ENCODE results near the gene ITPKC. TPM values are rescaled to one million over a fixed set of nuclear protein-coding genes. Genes with fewer than 3 reads are reported as not detected.

ITPKC gene
- total RNA-seq, 4 donors from 2014 or later = 34.5 to 43.9 (median 38.9) TPM

DNA sequence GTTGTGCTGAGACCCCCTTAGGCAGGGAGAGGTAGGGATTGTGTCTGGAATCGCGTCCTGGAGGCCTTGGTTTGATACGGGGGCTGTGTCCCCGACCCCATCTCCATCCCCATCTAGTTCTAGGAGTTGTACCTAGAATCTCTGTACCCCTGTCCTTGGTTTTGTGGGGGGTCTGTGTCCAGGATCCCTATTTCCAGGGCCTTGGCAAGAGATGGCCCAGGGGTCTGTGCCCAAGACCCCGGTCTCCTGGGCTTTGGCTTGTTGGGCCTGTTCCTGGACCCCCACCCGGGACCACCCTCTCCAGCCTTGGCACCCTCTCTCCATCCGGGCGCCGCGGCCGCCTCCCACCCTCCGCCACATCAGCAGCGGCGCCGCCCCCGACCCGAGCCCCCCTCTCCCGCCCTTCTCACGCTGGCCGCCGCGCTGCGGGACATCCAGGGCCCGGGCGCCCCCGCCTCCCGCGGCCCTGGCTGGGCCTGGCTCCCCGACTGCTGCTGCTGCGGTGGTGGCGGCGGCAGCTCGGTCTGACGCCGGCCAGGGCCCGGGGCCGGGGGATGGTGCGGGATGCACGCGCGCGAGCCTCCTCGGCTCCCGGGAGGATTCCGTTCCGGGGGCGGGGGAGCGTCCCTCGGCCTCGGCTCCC, 26.7 kb upstream of the ITPKC start, which contains the start of gene NUMBL:
NUMBL (minus strand) TSS at position 602 of the 643 bp plus-strand sequence; CDS start at position 434, 168 bp downstream.
- Histone ChIP-seq H3K27ac (peak within 1 kb of the TSS; percentile 76 to 85 (median 80)), H3K27me3 (no peaks in the 10 kb centered on the region), H3K36me3 (peaks cover 0 to 17% (median 0%) of the 10 kb centered on the region in 3 donors), H3K9me3 (no peaks in the 10 kb centered on the region), H3K4me1 (peaks cover 0 to 19% (median 11%) of the 10 kb centered on the region in 4 donors), H3K4me3 (peak within 1 kb of the TSS; percentile 58 to 71 (median 60))
- no peak for TF ChIP-seq POLR2A (IDR thresholded peaks at IDR 0.05)
- TF ChIP-seq, protein P1, sequence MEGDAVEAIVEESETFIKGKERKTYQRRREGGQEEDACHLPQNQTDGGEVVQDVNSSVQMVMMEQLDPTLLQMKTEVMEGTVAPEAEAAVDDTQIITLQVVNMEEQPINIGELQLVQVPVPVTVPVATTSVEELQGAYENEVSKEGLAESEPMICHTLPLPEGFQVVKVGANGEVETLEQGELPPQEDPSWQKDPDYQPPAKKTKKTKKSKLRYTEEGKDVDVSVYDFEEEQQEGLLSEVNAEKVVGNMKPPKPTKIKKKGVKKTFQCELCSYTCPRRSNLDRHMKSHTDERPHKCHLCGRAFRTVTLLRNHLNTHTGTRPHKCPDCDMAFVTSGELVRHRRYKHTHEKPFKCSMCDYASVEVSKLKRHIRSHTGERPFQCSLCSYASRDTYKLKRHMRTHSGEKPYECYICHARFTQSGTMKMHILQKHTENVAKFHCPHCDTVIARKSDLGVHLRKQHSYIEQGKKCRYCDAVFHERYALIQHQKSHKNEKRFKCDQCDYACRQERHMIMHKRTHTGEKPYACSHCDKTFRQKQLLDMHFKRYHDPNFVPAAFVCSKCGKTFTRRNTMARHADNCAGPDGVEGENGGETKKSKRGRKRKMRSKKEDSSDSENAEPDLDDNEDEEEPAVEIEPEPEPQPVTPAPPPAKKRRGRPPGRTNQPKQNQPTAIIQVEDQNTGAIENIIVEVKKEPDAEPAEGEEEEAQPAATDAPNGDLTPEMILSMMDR (IDR thresholded peaks at IDR 0.05) = no peak
- DNase-seq = no peak

- Histone ChIP-seq H3K27me3 (no peaks in the 10 kb centered on the region), H3K4me3 (peak overlapping the region; percentile 58 to 71 (median 60)), H3K4me1 (peaks cover 0 to 19% (median 11%) of the 10 kb centered on the region in 4 donors), H3K36me3 (peaks cover 0 to 16% (median 0%) of the 10 kb centered on the region in 3 donors), H3K27ac (peak overlapping the region; percentile 76 to 85 (median 80)), H3K9me3 (no peaks in the 10 kb centered on the region)
- no peak for TF ChIP-seq POLR2A (IDR thresholded peaks at IDR 0.05)
- TF ChIP-seq, protein P1 (IDR thresholded peaks at IDR 0.05) = no peak
- DNase-seq = peak; percentile 97
Measured at GRCh38 chr19:40690693-40691420, 26.1 kb upstream of the ITPKC start.

GRCh38 chr19:40691421-40692211, 25.3 kb upstream of the ITPKC start:
- Histone ChIP-seq H3K36me3 (peaks cover 0 to 22% (median 0%) of the 10 kb centered on the region in 3 donors), H3K4me1 (peaks cover 0 to 19% (median 11%) of the 10 kb centered on the region in 4 donors), H3K9me3 (no peaks in the 10 kb centered on the region), H3K27me3 (no peaks in the 10 kb centered on the region), H3K27ac (peak overlapping the region; percentile 76 to 85 (median 80)), H3K4me3 (peak overlapping the region in 3 of 4 donors; percentile 60 to 71 (median 60))
- peak in 1 of 3 donors; percentile 25 for DNase-seq
- TF ChIP-seq, protein P1 (IDR thresholded peaks at IDR 0.05) = no peak
- TF ChIP-seq POLR2A (IDR thresholded peaks at IDR 0.05) = no peak

DNA sequence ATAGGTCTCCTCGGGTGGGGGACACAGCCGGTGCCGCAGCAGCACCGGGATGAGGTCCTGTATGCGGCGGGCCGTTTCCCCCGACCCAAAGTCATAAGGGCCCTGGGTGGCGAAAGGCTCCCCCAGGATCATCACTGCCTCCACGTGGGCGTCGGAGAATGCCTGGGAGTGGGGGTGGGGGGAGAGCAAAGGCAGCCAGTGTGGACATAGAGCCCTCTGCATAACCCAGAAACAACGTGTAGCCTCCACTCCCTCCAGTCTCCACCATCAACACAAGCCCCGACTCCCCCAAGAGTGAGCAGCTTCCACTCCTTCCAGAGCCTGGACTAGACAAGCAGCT, 24.7 kb upstream of the ITPKC start:
- no peaks in the 10 kb centered on the region for H3K27me3 ChIP-seq
- no peak for TF ChIP-seq POLR2A (IDR thresholded peaks at IDR 0.05)
- TF ChIP-seq, protein P1 (IDR thresholded peaks at IDR 0.05) = no peak
- peaks cover 0 to 22% (median 0%) of the 10 kb centered on the region in 3 donors for H3K36me3 ChIP-seq
- H3K27ac ChIP-seq = peak overlapping the region in 2 of 4 donors; percentile 79 to 82
- no peak overlapping the region for H3K4me3 ChIP-seq
- no peak for DNase-seq
- H3K9me3 ChIP-seq = no peaks in the 10 kb centered on the region
- peaks cover 0 to 19% (median 11%) of the 10 kb centered on the region in 4 donors for H3K4me1 ChIP-seq

DNA sequence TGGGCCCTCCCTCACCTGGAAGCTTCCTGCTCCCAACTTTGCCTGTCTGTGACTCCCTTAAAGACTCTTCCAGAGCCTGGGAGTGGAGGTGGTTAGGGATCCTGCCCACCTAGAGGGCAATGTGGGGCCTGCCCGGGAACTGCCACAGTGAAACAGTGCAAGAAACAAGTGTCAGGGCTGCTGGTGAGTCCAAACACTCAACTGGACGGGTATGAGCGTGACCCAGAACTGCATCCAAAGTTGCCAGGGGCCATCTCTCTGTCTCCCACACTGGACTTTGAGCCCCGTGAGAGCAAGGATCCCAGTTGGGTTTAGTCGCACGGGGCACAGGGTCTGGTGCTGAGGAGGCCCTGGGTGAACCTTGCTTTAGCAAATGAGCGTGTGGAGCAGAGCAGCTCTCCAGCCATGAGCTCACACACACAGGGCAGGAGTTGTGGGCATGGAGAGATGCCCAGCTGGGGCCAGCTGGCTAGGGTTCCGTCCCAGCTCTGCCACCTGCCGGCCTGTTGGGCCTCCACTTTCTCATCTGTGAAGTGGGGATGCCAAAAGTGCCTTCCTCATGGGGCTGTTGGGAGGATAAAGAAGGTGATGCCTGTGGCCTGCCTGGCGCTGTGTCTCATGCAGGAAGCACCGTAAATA, 23.6 kb upstream of the ITPKC start:
- Histone ChIP-seq H3K36me3 (peaks cover 0 to 22% (median 0%) of the 10 kb centered on the region in 3 donors), H3K9me3 (no peaks in the 10 kb centered on the region), H3K4me3 (no peak overlapping the region), H3K27me3 (no peaks in the 10 kb centered on the region), H3K4me1 (peaks cover 0 to 19% (median 9%) of the 10 kb centered on the region in 4 donors), H3K27ac (no peak overlapping the region)
- no peak for DNase-seq
- TF ChIP-seq, protein P1 (IDR thresholded peaks at IDR 0.05) = no peak
- TF ChIP-seq POLR2A (IDR thresholded peaks at IDR 0.05) = no peak
